ENCODE results near the gene MAML3. TPM values are rescaled to one million over a fixed set of nuclear protein-coding genes. Genes with fewer than 3 reads are reported as not detected.

MAML3 gene
- total and polyA plus RNA-seq, 7 experiments from 2014 or later = 0.53 to 9.4 (median 3.3) TPM

DNA sequence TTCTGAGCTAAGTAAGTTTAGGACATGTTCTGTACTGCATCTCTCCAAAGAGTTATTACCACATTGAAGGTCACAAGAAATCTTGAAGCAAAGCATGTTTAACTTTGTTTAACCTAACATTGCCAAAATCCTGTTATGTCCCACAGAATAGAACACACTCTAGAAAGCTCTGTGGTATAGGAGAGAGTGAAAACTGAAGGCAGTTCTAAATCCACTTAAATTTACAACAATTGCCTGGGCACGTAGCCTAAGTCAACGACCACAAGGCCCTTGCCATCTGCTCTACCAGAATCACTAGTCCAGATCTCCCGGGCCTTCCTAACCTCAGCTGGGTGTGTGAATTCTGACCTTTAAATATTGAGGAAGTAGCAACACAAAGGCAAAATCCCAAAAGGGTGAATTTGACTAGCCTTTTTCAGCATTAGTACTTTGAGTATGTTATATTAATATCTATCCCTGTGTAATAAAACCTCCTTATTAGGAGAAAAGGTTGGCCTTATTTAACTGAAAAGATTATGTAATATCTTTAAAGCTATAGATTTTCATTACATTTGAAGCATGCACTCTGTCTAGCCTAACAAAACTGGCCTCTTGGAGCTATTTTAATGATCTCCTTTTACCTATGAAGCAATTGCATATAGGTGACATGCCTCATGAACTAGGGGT is 4.5 kb upstream of the MAML3 start:
- ATAC-seq (no peak), DNase-seq (no peak)
- peaks cover 0 to 4% (median 2%) of the 10 kb centered on the region in 11 donors for H3K9me3 Mint-ChIP-seq
- no peak overlapping the region for H3K4me3 Mint-ChIP-seq
- peaks cover 4 to 26% (median 22%) of the 10 kb centered on the region in 7 donors for H3K4me1 Mint-ChIP-seq
- H3K4me1 ChIP-seq (ENCODE audit: control insufficient read depth in 2 of 2, insufficient read depth in 2 of 2, low read length in 2 of 2) = no peaks in the 10 kb centered on the region
- peaks cover 0 to 3% (median 0%) of the 10 kb centered on the region in 5 donors for H3K36me3 Mint-ChIP-seq
- no peak overlapping the region for H3K27ac ChIP-seq (ENCODE audit: low read depth, low read length)
- peaks cover 0 to 53% (median 0%) of the 10 kb centered on the region in 5 donors for H3K27me3 Mint-ChIP-seq
- H3K4me3 ChIP-seq (ENCODE audit: low read length) = no peak overlapping the region
- CTCF ChIA-PET = no interaction called here
- peaks cover 0 to 5% (median 0%) of the 10 kb centered on the region in 3 experiments for H3K9me3 ChIP-seq (ENCODE audit: control insufficient read depth in 2 of 3, low read length in 3 of 3)
- H3K36me3 ChIP-seq (ENCODE audit: control insufficient read depth in 2 of 3, insufficient read depth in 3 of 3, low read length in 3 of 3) = no peaks in the 10 kb centered on the region
- no peak overlapping the region for H3K27ac Mint-ChIP-seq
- POLR2A ChIA-PET = interaction anchor here (0.9 kb wide), 1 partner anchor 95 kb away, joined by 4 read pairs; no protein-coding TSS in a partner anchor
- H3K27me3 ChIP-seq (ENCODE audit: control insufficient read depth in 2 of 2, insufficient read depth in 2 of 2, low read length in 2 of 2) = no peaks in the 10 kb centered on the region
- intact Hi-C loops (cut with micrococcal nuclease) = loop anchor here in 1 of 2 donors (10.0 kb wide), 1 partner anchor 1066 kb away; the partner anchor contains the start of gene ZNF330

DNA sequence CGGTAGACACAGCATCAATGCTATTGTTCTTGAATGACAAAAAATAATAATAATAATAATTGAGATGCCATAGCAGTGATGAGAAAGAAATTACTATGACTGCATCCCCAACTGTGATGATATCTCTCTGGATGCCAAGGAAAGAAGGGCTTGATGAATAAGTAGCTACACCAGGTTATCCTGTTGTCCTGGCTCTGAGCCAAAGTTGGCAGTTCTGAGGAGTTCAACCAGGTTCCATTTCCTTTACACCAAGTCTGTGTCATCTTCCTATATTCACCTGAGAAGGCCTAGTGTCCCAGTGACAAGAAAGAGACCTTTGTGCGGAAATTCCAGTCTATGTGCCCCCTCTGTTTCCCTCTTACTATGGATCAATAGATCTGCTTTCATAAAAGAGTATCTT is 3.4 kb upstream of the MAML3 start:
- Mint-ChIP-seq H3K27ac (peak overlapping the region in 5 of 9 donors; percentile 31 to 66 (median 43)), H3K4me3 (no peak overlapping the region), H3K9me3 (peaks cover 0 to 4% (median 2%) of the 10 kb centered on the region in 11 donors), H3K27me3 (peaks cover 0 to 61% (median 0%) of the 10 kb centered on the region in 5 donors), H3K4me1 (peaks cover 4 to 33% (median 22%) of the 10 kb centered on the region in 7 donors), H3K36me3 (peaks cover 0 to 3% (median 0%) of the 10 kb centered on the region in 5 donors)
- ATAC-seq = no peak
- Histone ChIP-seq H3K27ac (ENCODE audit: low read depth, low read length) (no peak overlapping the region), H3K36me3 (ENCODE audit: control insufficient read depth in 2 of 3, insufficient read depth in 3 of 3, low read length in 3 of 3) (no peaks in the 10 kb centered on the region), H3K27me3 (ENCODE audit: control insufficient read depth in 2 of 2, insufficient read depth in 2 of 2, low read length in 2 of 2) (no peaks in the 10 kb centered on the region), H3K4me1 (ENCODE audit: control insufficient read depth in 2 of 2, insufficient read depth in 2 of 2, low read length in 2 of 2) (peaks cover 0 to 4% of the 10 kb centered on the region in 2 donors), H3K9me3 (ENCODE audit: control insufficient read depth in 2 of 3, low read length in 3 of 3) (peaks cover 0 to 5% (median 0%) of the 10 kb centered on the region in 3 experiments), H3K4me3 (ENCODE audit: low read length) (no peak overlapping the region)
- ChIA-PET POLR2A (no interaction called here), CTCF (interaction anchor here (0.7 kb wide), 2 partner anchors 8 to 60 kb away, joined by 3 read pairs; no protein-coding TSS in a partner anchor)
- DNase-seq = peak in 2 of 9 donors; percentile 21 to 24
- intact Hi-C loops (cut with micrococcal nuclease) = loop anchor here in 1 of 2 donors (1.0 to 10.0 kb wide), 2 partner anchors 1067 to 1142 kb away; partner anchors contain the start of genes NOCT and ZNF330

DNA sequence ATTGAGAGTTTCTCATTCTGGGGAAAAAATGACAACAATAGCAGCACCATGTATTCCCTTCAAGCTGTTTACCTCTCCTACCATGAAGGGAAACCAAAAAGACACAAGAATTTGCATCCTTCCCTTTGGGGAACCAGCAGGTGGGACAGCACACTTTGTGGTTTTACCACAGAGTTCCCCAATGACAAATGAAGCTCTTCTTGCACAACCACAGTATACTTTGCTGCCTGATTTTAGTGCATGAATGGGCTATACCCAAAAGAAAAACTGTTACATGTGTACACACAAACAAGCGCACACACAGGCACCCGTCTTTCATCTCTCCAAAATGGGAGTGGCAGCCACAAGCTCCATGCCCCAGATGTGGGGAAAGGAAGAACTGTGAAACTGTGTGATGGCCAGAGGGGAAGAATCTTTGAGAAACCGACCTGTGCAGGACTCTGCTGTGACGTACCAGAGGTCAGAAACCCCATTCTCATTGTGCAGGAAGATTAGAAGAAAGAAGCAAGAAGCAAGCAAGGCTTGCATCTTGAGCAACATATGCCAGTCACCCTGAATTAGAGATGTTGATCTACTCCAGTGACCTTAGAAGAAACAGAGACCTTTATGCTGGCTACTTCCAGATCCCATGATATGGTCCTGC is 2.7 kb upstream of the MAML3 start:
- Histone ChIP-seq H3K9me3 (ENCODE audit: control insufficient read depth in 2 of 3, low read length in 3 of 3) (peaks cover 0 to under 1% (median 0%) of the 10 kb centered on the region in 3 experiments), H3K36me3 (ENCODE audit: control insufficient read depth in 2 of 3, insufficient read depth in 3 of 3, low read length in 3 of 3) (no peaks in the 10 kb centered on the region), H3K27me3 (ENCODE audit: control insufficient read depth in 2 of 2, insufficient read depth in 2 of 2, low read length in 2 of 2) (no peaks in the 10 kb centered on the region), H3K27ac (ENCODE audit: low read depth, low read length) (peak overlapping the region; percentile 0), H3K4me1 (ENCODE audit: control insufficient read depth in 2 of 2, insufficient read depth in 2 of 2, low read length in 2 of 2) (peaks cover 0 to 7% of the 10 kb centered on the region in 2 donors), H3K4me3 (ENCODE audit: low read length) (no peak overlapping the region)
- Mint-ChIP-seq H3K4me3 (peak overlapping the region in 1 of 10 donors; percentile 12), H3K27ac (peak overlapping the region in 8 of 9 donors; percentile 0 to 76 (median 18)), H3K4me1 (peaks cover 4 to 36% (median 22%) of the 10 kb centered on the region in 7 donors), H3K9me3 (peaks cover 0 to 4% (median under 1%) of the 10 kb centered on the region in 11 donors), H3K27me3 (peaks cover 0 to 64% (median 0%) of the 10 kb centered on the region in 5 donors), H3K36me3 (peaks cover 0 to 3% (median 0%) of the 10 kb centered on the region in 5 donors)
- POLR2A ChIA-PET = interaction anchor here (0.5 to 1.3 kb wide), 4 partner anchors 62 to 600 kb away, joined by 3 to 5 read pairs (median 4); partner anchors contain the start of gene SCOC
- CTCF ChIA-PET = interaction anchor here (0.6 to 1.4 kb wide), 4 partner anchors 40 to 96 kb away, joined by 3 to 5 read pairs (median 3); no protein-coding TSS in a partner anchor
- ATAC-seq (no peak), DNase-seq (peak in 5 of 9 donors; percentile 20 to 43 (median 28))
- intact Hi-C loops (cut with micrococcal nuclease) = loop anchor here in 1 of 2 donors (1.0 to 10.0 kb wide), 2 partner anchors 1068 to 1141 kb away; partner anchors contain the start of genes NOCT and ZNF330

DNA sequence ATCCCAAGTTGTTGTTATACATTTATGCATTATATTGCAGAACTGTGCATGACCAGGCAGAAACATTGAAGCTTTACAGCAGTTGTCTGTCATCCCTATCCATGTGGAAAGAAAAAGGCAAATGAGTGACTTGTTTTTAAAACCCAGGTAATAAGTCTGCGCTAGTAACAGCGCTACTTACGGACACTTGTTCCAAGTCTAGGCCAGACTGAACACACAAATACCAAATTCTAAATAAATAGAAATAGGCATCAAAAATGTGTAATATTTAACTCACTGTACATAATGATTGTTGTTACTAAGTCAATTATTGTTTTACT is 548 bp upstream of the MAML3 start:
- Histone ChIP-seq H3K27ac (ENCODE audit: low read depth, low read length) (peak overlapping the region; percentile 84), H3K4me1 (ENCODE audit: control insufficient read depth in 2 of 2, insufficient read depth in 2 of 2, low read length in 2 of 2) (peaks cover 0 to 13% of the 10 kb centered on the region in 2 donors), H3K27me3 (ENCODE audit: control insufficient read depth in 2 of 2, insufficient read depth in 2 of 2, low read length in 2 of 2) (no peaks in the 10 kb centered on the region), H3K36me3 (ENCODE audit: control insufficient read depth in 2 of 3, insufficient read depth in 3 of 3, low read length in 3 of 3) (peaks cover 0 to 5% (median 0%) of the 10 kb centered on the region in 3 experiments), H3K9me3 (ENCODE audit: control insufficient read depth in 2 of 3, low read length in 3 of 3) (no peaks in the 10 kb centered on the region), H3K4me3 (ENCODE audit: low read length) (peak overlapping the region; percentile 99)
- Mint-ChIP-seq H3K4me1 (peaks cover 4 to 44% (median 29%) of the 10 kb centered on the region in 7 donors), H3K36me3 (peaks cover 0 to 3% (median 0%) of the 10 kb centered on the region in 5 donors), H3K27me3 (peaks cover 0 to 70% (median 0%) of the 10 kb centered on the region in 5 donors), H3K27ac (peak overlapping the region; percentile 81 to 96 (median 93)), H3K9me3 (peaks cover 0 to 4% (median 0%) of the 10 kb centered on the region in 11 donors), H3K4me3 (peak overlapping the region; percentile 89 to 100 (median 96))
- CTCF ChIA-PET = interaction anchor here (1.0 kb wide), 1 partner anchor 9 kb away, joined by 3 read pairs; no protein-coding TSS in a partner anchor
- ATAC-seq (no peak), DNase-seq (no peak)
- intact Hi-C loops (cut with micrococcal nuclease) = loop anchor here (1.0 to 10.0 kb wide), 12 partner anchors 31 to 1070 kb away; partner anchors contain the start of genes NAA15 (in 2 of the 2), SCOC (in 2 of the 2), ELMOD2 (in 1 of the 2) and NDUFC1 (in 1 of the 2)
- POLR2A ChIA-PET = interaction anchor here (1.3 to 8.0 kb wide), 6 partner anchors 57 to 370 kb away, joined by 3 to 53 read pairs (median 5); partner anchors contain the start of gene ELMOD2

DNA sequence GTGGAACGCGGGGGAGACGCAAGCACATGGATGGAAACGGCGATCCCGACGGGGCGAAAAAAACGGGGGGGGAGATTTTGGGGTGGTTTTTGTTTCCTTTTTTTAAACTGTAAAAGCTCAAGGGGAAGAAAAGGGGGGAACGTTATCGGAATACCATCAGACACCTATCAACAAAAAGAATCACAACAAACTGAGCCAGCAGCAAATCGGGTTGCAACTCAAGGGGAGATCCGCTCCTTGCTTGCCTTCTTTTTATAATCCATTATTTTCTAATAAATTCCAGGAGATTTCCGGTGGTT is 616 bp downstream of the MAML3 start:
- no peaks in the 10 kb centered on the region for H3K27me3 ChIP-seq (ENCODE audit: control insufficient read depth in 2 of 2, insufficient read depth in 2 of 2, low read length in 2 of 2)

More for the DNA sequence above, 616 bp downstream of the MAML3 start:
- H3K9me3 Mint-ChIP-seq = peaks cover 0 to 4% (median 0%) of the 10 kb centered on the region in 11 donors
- Histone ChIP-seq H3K27ac (ENCODE audit: low read depth, low read length) (peak overlapping the region; percentile 84), H3K9me3 (ENCODE audit: control insufficient read depth in 2 of 3, low read length in 3 of 3) (no peaks in the 10 kb centered on the region), H3K4me3 (ENCODE audit: low read length) (peak overlapping the region; percentile 99), H3K36me3 (ENCODE audit: control insufficient read depth in 2 of 3, insufficient read depth in 3 of 3, low read length in 3 of 3) (peaks cover 0 to 5% (median 0%) of the 10 kb centered on the region in 3 experiments), H3K4me1 (ENCODE audit: control insufficient read depth in 2 of 2, insufficient read depth in 2 of 2, low read length in 2 of 2) (peaks cover 0 to 13% of the 10 kb centered on the region in 2 donors)
- peak overlapping the region in 8 of 9 donors; percentile 88 to 96 (median 94) for H3K27ac Mint-ChIP-seq
- H3K27me3 Mint-ChIP-seq = peaks cover 0 to 79% (median 0%) of the 10 kb centered on the region in 5 donors
- ChIA-PET CTCF (interaction anchor here (0.6 to 1.5 kb wide), 5 partner anchors 11 to 140 kb away, joined by 3 to 6 read pairs (median 4); no protein-coding TSS in a partner anchor), POLR2A (interaction anchor here (0.7 to 8.0 kb wide), 13 partner anchors 9 to 596 kb away, joined by 3 to 53 read pairs (median 4); partner anchors contain the start of genes ELMOD2 and SCOC)
- peaks cover 4 to 48% (median 35%) of the 10 kb centered on the region in 7 donors for H3K4me1 Mint-ChIP-seq
- intact Hi-C loops (cut with micrococcal nuclease) = loop anchor here (1.0 to 10.0 kb wide), 9 partner anchors 202 to 1071 kb away; partner anchors contain the start of genes ELF2 (in 1 of the 2), ELMOD2 (in 1 of the 2), NAA15 (in 1 of the 2) and NDUFC1 (in 1 of the 2)
- H3K4me3 Mint-ChIP-seq = peak overlapping the region; percentile 89 to 100 (median 96)
- DNase-seq (no peak), ATAC-seq (no peak)
- peaks cover 0 to 3% (median 0%) of the 10 kb centered on the region in 5 donors for H3K36me3 Mint-ChIP-seq

Data from naive thymus-derived CD4-positive, alpha-beta T cell (primary cell).